ENCODE data around the gene ZNF268.

DNA sequence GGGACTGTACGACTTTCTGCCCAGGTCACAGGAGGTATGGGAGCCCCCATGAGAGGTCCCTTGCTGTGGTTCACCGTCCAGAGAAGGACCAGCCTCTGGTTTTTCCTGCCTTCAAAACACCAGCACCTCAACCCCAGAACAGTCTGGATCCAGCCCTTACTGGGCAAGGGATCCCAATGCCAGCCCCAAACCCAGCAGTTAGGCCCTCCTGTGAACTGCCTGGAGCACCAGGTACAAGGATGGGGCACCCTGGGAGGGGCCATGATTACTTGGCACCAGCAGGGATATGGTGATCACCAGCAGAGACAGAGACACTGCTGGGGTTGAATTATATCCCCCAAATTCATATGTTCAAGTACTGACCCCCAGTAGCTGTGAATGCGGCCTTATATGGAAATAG lies 34.4 kb downstream of the ZNF268 start:
- no peak for TF ChIP-seq POLR2A (IDR thresholded peaks at IDR 0.05)
- TF ChIP-seq, protein P1, sequence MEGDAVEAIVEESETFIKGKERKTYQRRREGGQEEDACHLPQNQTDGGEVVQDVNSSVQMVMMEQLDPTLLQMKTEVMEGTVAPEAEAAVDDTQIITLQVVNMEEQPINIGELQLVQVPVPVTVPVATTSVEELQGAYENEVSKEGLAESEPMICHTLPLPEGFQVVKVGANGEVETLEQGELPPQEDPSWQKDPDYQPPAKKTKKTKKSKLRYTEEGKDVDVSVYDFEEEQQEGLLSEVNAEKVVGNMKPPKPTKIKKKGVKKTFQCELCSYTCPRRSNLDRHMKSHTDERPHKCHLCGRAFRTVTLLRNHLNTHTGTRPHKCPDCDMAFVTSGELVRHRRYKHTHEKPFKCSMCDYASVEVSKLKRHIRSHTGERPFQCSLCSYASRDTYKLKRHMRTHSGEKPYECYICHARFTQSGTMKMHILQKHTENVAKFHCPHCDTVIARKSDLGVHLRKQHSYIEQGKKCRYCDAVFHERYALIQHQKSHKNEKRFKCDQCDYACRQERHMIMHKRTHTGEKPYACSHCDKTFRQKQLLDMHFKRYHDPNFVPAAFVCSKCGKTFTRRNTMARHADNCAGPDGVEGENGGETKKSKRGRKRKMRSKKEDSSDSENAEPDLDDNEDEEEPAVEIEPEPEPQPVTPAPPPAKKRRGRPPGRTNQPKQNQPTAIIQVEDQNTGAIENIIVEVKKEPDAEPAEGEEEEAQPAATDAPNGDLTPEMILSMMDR (IDR thresholded peaks at IDR 0.05): no peak
- no peak for TF ChIP-seq POLR2AphosphoS5 (IDR thresholded peaks at IDR 0.05)
- TF ChIP-seq EP300 (IDR thresholded peaks at IDR 0.05): no peak
